NCI-H748 (cell line): ENCODE data around the gene SPATA17.

Source experiments
- DNase-seq: peaks from one replicate; lab custom pipeline; 2025; ENCODE audit not compliant: unreplicated experiment; lab: John Stamatoyannopoulos, UW

SPATA17 gene

GRCh38 chr1:217847643-217848042, 216.5 kb downstream of the SPATA17 start:
- DNase-seq = no peak

DNA sequence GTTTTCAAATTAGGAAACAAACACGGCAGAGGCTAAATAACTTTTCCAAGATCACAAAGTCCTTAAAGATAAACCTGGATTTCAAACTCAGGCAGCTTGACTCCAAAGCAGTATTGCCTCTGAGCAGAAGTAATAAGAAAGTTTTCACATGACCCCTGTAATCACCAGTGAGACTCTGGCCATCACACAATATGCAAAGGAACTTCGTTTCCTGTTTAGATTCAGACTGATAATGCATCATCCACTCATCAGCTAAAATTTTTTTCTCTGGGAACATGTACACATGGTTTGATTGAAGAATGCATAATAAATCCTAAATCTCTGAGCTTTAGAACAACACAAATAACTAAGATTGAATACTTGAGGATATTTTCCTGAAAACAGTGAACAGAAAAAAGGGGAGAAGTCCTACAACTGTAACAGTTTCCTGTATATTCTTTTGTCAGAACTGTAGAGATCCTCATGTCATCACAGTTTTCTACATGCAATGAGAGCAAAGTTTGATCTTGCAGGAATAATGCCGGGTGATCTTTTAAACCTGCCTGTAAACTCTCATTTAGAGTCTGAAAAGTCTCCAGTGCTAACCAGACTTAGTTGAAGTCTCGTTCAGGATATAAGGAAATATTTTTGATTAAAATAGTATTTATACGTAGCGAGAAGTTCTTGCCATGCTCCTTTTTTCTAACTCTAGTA, 225.3 kb downstream of the SPATA17 start:
- DNase-seq = no peak

GRCh38 chr1:217857061-217857460, 225.9 kb downstream of the SPATA17 start:
- no peak for DNase-seq

DNA sequence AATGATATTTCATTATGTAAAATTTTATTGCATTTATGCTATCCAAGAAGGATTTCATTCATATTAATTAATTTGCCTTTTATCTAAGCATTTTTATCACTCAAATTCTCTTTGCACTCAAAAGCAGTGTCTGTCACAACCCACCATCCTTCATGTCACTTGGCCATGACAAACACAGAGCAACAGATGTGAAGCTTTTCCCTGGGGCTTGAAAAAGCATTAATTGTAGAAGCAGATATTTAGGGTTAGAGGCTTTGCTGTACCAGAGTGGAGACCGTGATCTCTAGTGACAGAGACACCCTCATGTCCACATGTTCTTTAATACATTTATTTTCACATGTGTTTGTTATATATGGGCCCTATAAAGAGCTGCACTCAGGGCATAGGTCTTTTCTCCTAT, 230.5 kb downstream of the SPATA17 start:
- DNase-seq = no peak

GRCh38 chr1:217867446-217867995, 236.4 kb downstream of the SPATA17 start:
- DNase-seq = no peak

DNA sequence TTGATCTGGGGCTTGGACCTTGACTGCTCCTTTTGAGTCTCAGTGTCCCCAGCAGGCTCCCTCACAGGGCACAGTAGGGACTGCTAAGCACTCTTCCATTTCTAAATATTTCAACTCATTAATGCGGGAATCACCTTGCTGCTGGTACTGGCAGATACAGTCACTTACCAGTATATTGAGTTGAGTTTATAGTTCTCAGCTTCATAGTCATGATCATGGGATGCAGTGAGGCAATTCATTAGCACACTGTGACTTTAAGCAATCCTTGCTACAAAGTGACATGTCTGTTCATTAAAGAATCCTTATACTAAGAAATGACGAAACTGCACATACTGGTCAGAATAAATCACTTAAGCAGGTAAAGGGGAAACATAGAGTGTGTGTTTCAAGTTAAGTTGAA, 240.8 kb downstream of the SPATA17 start:
- DNase-seq = no peak

DNA sequence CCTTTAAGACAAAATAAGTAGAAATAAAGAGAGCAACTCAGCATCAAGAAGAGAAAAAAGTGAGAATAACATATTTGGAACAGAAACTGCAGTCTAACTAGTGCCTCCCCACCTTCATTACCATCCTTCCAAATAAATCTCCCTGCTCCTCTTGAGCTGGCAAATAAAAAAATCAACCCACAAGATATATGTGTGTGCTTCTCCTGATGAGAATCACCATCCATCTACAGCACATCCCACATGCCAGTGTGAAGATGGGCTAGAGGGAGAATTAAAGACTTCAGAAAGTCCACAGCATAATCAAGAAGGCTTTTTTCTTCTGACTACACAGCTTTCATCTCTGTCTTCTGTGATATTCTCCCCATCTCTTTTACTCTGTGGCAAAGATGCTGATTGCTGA, 244.1 kb downstream of the SPATA17 start:
- no peak for DNase-seq

DNA sequence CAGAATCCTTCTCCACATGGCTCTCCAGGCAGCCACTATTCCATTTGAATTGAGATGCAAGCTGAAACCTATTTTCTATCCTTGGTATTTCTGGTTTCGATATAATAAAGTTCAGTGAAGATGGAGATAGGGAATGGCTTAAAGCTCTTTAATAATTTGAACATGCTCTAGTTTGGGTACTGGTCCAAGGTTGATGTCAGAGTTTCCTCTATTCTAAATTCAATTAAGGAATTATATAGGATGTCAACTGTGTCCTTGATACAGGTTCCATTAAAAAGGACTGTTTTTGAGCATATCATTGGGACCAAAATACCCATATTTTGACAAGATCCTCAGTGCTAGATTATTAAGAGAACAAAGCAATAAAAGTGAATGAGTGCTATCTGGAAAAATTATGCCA, 245.3 kb downstream of the SPATA17 start:
- no peak for DNase-seq

DNA sequence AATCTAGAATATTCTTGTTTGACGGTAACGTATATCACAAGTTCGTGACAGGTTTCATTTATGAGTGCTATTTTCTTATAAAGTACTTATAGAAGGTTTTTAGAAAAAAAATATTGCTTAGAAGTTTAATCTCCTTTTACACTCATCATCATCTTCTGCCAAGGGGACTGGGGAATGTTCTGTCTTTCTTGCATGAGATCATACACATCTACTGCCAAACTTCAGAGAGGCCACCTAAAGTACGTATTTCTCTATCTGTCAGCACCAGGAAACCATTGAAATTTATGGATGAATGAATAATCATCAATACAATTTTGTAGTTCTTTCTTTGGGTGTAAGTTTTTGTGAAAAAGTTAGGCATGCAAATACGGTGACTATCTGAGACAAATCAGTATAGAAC, 245.8 kb downstream of the SPATA17 start:
- DNase-seq = no peak

DNA sequence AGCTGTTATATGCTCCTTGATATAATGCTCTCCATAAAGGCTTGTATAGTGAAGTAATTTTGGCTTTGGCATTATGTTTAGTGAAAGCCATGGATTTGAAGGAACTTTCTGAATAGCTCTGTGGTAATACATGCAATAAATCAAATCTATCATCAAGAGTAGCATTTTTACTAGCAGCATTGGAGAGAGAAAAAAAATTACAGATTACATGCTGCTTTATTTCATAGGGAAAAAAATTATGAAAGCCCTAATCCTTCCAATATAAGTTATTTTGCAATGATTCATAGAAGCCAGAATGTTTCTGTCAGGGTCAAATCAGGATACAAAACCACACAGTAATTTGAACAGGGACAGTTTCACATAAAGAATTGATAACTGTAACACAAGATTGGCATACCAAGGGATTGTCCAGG, 250.0 kb downstream of the SPATA17 start:
- no peak for DNase-seq

GRCh38 chr1:217881607-217882332, 250.6 kb downstream of the SPATA17 start:
- no peak for DNase-seq

DNA sequence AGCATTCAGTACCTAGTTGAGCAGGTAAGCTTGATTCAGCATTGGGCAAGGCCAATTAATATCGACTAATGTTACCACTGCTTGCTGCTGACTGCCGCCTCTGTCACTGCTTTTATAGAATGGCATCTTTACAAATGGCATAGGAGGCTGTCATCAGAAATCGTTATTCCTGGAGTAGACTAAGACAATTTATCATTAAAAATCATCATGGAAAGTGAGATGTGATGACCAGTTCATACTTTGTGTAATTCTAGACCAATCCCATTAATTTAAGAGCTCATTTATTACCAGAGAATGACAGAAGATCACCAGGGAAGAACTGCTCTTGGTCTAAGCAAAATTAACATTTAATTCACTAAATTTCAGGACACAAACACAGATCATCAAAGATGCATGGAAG, 254.0 kb downstream of the SPATA17 start:
- no peak for DNase-seq

- no peak for DNase-seq
Measured at GRCh38 chr1:217888328-217888727, 257.2 kb downstream of the SPATA17 start.

GRCh38 chr1:217889401-217889800, 258.3 kb downstream of the SPATA17 start:
- DNase-seq = peak; percentile 21

DNA sequence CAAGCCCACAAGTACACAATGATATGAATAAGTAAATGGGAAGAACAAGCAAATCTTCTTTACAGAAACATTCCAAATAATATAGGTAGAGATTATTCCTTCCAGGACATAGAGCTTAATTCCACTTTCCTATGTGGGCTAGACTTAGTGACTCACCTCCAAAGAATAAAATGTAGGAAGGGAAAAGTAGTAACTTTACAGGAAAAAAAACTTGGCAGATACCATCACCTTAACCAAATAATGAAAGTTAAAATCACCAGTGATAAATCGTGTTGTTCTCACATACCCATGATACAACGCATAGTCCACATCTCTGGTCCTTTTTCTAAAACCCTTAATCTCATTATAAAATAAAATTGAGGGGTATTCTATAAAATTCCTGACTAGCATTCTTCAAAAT, 260.8 kb downstream of the SPATA17 start:
- no peak for DNase-seq

DNA sequence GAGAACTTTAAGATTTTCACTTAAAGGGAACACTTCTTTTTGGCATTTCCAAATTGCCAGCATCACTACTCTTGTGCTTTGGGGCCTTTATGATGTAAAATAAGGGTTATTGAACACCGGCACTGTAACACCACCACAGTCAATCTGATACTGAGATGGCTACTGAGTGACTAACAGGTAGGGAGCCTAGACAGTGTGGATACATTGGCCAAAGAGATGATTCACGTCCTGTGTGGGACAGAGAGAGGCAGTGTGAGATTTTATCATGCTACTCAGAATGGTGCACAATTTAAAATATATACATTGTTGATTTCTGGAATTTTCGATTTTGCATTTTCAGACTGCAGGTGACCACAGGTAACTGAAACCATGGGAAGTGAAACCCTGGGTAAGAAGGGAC, 261.6 kb downstream of the SPATA17 start:
- no peak for DNase-seq

GRCh38 chr1:217895841-217896240, 264.7 kb downstream of the SPATA17 start:
- no peak for DNase-seq

GRCh38 chr1:217896490-217896889, 265.3 kb downstream of the SPATA17 start:
- DNase-seq = no peak

GRCh38 chr1:217897100-217897499, 266.0 kb downstream of the SPATA17 start:
- no peak for DNase-seq

GRCh38 chr1:217899614-217900013, 268.5 kb downstream of the SPATA17 start:
- no peak for DNase-seq

DNA sequence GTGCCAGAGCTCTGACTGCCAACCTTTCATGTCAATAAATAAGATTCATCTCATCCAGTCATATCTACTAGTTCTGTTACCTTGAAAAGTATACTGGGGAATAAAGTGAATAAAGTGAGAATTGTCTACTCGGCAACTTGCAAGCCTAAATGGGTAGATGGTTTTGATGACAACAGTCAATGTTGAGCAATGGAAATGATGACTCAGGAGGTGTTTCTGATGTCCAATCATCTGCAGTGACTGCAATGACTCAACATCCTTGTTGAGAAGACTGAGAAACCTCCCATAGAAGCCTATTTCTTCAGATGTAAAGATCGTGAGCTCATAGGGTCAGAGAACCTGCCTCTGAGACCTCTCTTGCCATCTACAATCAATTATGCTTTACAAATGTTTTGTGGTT, 276.4 kb downstream of the SPATA17 start:
- no peak for DNase-seq

GRCh38 chr1:217910203-217910602, 279.1 kb downstream of the SPATA17 start:
- DNase-seq = no peak
